K562 (cell line): Measurements from ENCODE around the gene DSTYK. TPM values are rescaled to one million over a fixed set of nuclear protein-coding genes. Genes with fewer than 3 reads are reported as not detected.

Experiments
- ATAC-seq: fragments of 200-7000 bp; cut with Tn5 transposase; 3 replicates; pipeline ENCODE4 v1.9.1; 2020; ENCODE audit warnings: moderate library complexity
- BruUV-seq: library from RNA; stranded (reverse); fragments of 400-500 nt; replicated peaks from 2 replicates; lab custom pipeline; 2021; lab: Mats Ljungman, UMichigan
- CTCF ChIA-PET: fragments of 300-600 bp; formaldehyde crosslinking; extraction: SDS; loops from one replicate; lab custom pipeline; 2021; ENCODE audit warnings: low intra/inter-chr PET ratio; lab: Yijun Ruan, JAX
- POLR2A ChIA-PET: fragments of 300-600, 350-650 bp; sonication (Branson Sonifier 250); formaldehyde crosslinking; extraction: SDS; loops from one replicate; lab custom pipeline; 2021; ENCODE audit warnings: antibody characterized with exemption, inconsistent platforms; lab: Yijun Ruan, JAX
- DNase-seq, 4 experiments: peaks; one replicate each; pipeline versions ENCODE4 v3.0.0 to v3.0.0-alpha.2; 2011 to 2018; ENCODE audit warnings: low spot score in 3 of 4, mixed read lengths in 3 of 4; ENCODE audit errors: extremely low read depth in 1 of 4
- FAIRE-seq: peaks from 2 replicates; lab custom pipeline; 2011; peaks lifted over from hg19 to GRCh38; lab: Jason Lieb, UNC
- H2AFZ ChIP-seq: 2 replicates; pipeline ENCODE4 v1.6.0; 2011; ENCODE audit warnings: low read depth, low read length, control low read depth, inconsistent platforms
- H3K27ac ChIP-seq: fragments of 200-600 bp; 3 replicates; pipeline ENCODE4 v1.8.0; 2011; ENCODE audit warnings: low read depth, mild to moderate bottlenecking, control low read depth, inconsistent platforms, low read length, moderate library complexity, mixed read lengths; ENCODE audit errors: extremely low read depth
- H3K27me3 ChIP-seq, 2 experiments: fragments of 300-600 bp in 1 of 2; 2 replicates in 1 of 2; 3 replicates in 1 of 2; pipeline versions ENCODE4 v1.6.0 to v1.8.0; 2011; ENCODE audit warnings: inconsistent platforms in 2 of 2, low read length in 2 of 2, mild to moderate bottlenecking in 1 of 2, mixed read lengths in 1 of 2, moderate library complexity in 1 of 2; ENCODE audit not compliant: control insufficient read depth in 2 of 2, insufficient read depth in 2 of 2
- H3K36me3 ChIP-seq: fragments of 300-600 bp; 3 replicates; pipeline ENCODE4 v1.8.0; 2011; ENCODE audit warnings: mild to moderate bottlenecking, low read length, inconsistent platforms; ENCODE audit not compliant: control insufficient read depth, insufficient read depth
- H3K4me1 ChIP-seq, 2 experiments: fragments of 200-600 bp in 1 of 2; replicated peaks in 1 of 2; 2 replicates in 1 of 2; 3 replicates in 1 of 2; pipeline versions ENCODE4 v1.5.1 to v1.8.0; 2011; ENCODE audit warnings: inconsistent platforms in 2 of 2, low read length in 2 of 2, mild to moderate bottlenecking in 1 of 2, mixed read lengths in 1 of 2, moderate library complexity in 1 of 2; ENCODE audit not compliant: control insufficient read depth in 2 of 2, insufficient read depth in 2 of 2
- H3K4me2 ChIP-seq: 2 replicates; pipeline ENCODE4 v1.6.1; 2011; ENCODE audit warnings: low read length, control low read depth, inconsistent platforms, mixed read lengths; ENCODE audit not compliant: insufficient read depth
- H3K4me3 ChIP-seq: fragments of 200-600 bp; sonication (generic), shearing (Covaris generic); 2 replicates; pipeline ENCODE4 v1.5.1; 2016; ENCODE audit warnings: control low read depth, inconsistent platforms
- H3K79me2 ChIP-seq: fragments of 200-600 bp; 3 replicates; pipeline ENCODE4 v1.8.0; 2011; ENCODE audit warnings: low read length, inconsistent platforms; ENCODE audit not compliant: control insufficient read depth, insufficient read depth
- H3K9ac ChIP-seq, 2 experiments: 2 replicates each; pipeline versions ENCODE4 v1.6.0 to v1.6.1; 2011; ENCODE audit warnings: low read depth in 2 of 2, low read length in 2 of 2, control low read depth in 1 of 2, inconsistent platforms in 1 of 2, mild to moderate bottlenecking in 1 of 2, mixed read lengths in 1 of 2; ENCODE audit not compliant: insufficient read depth in 1 of 2
- H3K9me1 ChIP-seq: one replicate; pipeline ENCODE4 v1.6.0; 2011; ENCODE audit warnings: inconsistent platforms, mild to moderate bottlenecking, low read length, moderate library complexity; ENCODE audit not compliant: control insufficient read depth, insufficient read depth
- H3K9me3 ChIP-seq: replicated peaks from 2 replicates; pipeline ENCODE4 v1.5.1; 2011; ENCODE audit warnings: low read depth, low read length, inconsistent platforms; ENCODE audit not compliant: control insufficient read depth, insufficient read depth
- H4K20me1 ChIP-seq: replicated peaks from 2 replicates; pipeline ENCODE4 v1.6.1; 2011; ENCODE audit warnings: low read length, inconsistent platforms, mixed read lengths; ENCODE audit not compliant: control insufficient read depth, insufficient read depth
- BRF2 ChIP-seq: IDR thresholded peaks from 3 replicates; pipeline ENCODE4 v1.6.1; 2011; ENCODE audit warnings: borderline replicate concordance, mild to moderate bottlenecking; ENCODE audit not compliant: insufficient read length, insufficient read depth
- FOXP4 ChIP-seq: sonication (generic); formaldehyde crosslinking; IDR thresholded peaks from 2 replicates; pipeline ENCODE4 v1.8.0; 2022; ENCODE audit warnings: mild to moderate bottlenecking, missing genetic modification reagents, borderline replicate concordance
- POLR2H ChIP-seq: IDR thresholded peaks from 2 replicates; pipeline ENCODE4 v1.6.1; 2016; ENCODE audit warnings: missing genetic modification characterization, low read depth, mild to moderate bottlenecking, control low read depth, missing compliant biosample characterization, moderate library complexity
- RFX1 ChIP-seq: fragments of 450-650 bp; IDR thresholded peaks from 2 replicates; pipeline ENCODE4 v1.6.1; 2016; ENCODE audit warnings: mild to moderate bottlenecking, moderate library complexity
- SAP30 ChIP-seq: fragments of 200-600 bp; sonication (generic); IDR thresholded peaks from 2 replicates; pipeline ENCODE4 v1.6.1; 2012; ENCODE audit warnings: borderline replicate concordance, low read depth, mild to moderate bottlenecking, moderate library complexity, low read length, control low read depth, inconsistent platforms; ENCODE audit not compliant: insufficient read depth, poor library complexity, severe bottlenecking
- ZNF699 ChIP-seq: fragments of 250-450 bp; sonication (Bioruptor Pico); IDR thresholded peaks from 2 replicates; pipeline ENCODE4 v1.8.0; 2021; ENCODE audit warnings: mild to moderate bottlenecking, moderate library complexity; ENCODE audit not compliant: insufficient replicate concordance
- in situ Hi-C: fragments of 300-500 bp; cut with MboI; formaldehyde crosslinking; loops from 4 replicates; pipeline ENCODE4 v1.15.0; 2018; ENCODE audit warnings: inconsistent platforms, mixed read lengths
- intact Hi-C: fragments of 100-400 bp; cut with micrococcal nuclease; formaldehyde crosslinking; loops from 2 replicates; pipeline ENCODE4 v1.14.2; 2022
- polyA plus RNA-seq, 8 experiments: library from polyadenylated mRNA; depleted of rRNA in 4 of 8; stranded (reverse) in 5 of 8; unstranded in 3 of 8; fragments of >200 nt; fragmentation: Nextera tagmentation in 2 of 8; fragmentation: Illumina TruSeq in 1 of 8; extraction: Ambion mirVana in 2 of 8; extraction: Trizol in 1 of 8; gene quantifications; 2 replicates each; pipeline versions ENCODE4 v1.2.1 to v1.2.3, GENCODE V29; 2011 to 2014; ENCODE audit warnings: inconsistent platforms in 1 of 8, missing spikeins in 1 of 8
- total RNA-seq, 7 experiments: library from RNA; depleted of rRNA in 6 of 7; stranded (reverse); fragments of >200 nt in 6 of 7; fragmentation: Illumina TruSeq in 2 of 7; extraction: Trizol in 2 of 7; gene quantifications; 2 replicates each; pipeline versions ENCODE4 v1.2.1 to v1.2.3, GENCODE V29; 2011 to 2021; ENCODE audit warnings: low replicate concordance in 1 of 7

Gene DSTYK
- total and polyA plus RNA-seq, 9 of the 15 experiments (the other 6 are each of a cell fraction or from before 2014, with no cell fraction given): 4.2 to 7.1 (median 6.2) TPM

GRCh38 chr1:205205055-205205454, 6.4 kb downstream of the DSTYK start (continued):
- TF ChIP-seq FOXP4 (CRISPR knock-in tag) (no peak), ZNF699 (CRISPR knock-in tag) (no peak)

GRCh38 chr1:205204552-205204951, 7.0 kb downstream of the DSTYK start:
- H3K27ac ChIP-seq: no peak overlapping the region
- peaks cover 36% of the 10 kb centered on the region for H3K79me2 ChIP-seq
- H3K9me3 ChIP-seq: no peaks in the 10 kb centered on the region
- H3K4me2 ChIP-seq: no peak overlapping the region
- H3K9me1 ChIP-seq: no peaks in the 10 kb centered on the region
- no peaks in the 10 kb centered on the region for H3K27me3 ChIP-seq
- no peak overlapping the region for H3K4me3 ChIP-seq
- no peaks in the 10 kb centered on the region; the same call in 1 of the 2 replicates for H4K20me1 ChIP-seq
- no TSS peak for BruUV-seq
- DNase-seq (no peak), FAIRE-seq (no peak), ATAC-seq (no peak)
- TF ChIP-seq BRF2 (no peak), RFX1 (peak; percentile 56), POLR2H (0 out of 2 replicates have a peak, but pooled peaks have one; percentile 19), SAP30 (no peak)
- no peak overlapping the region for H3K9ac ChIP-seq
- ChIA-PET POLR2A (interaction anchor here (1.2 to 3.8 kb wide), 3 partner anchors 10 to 13 kb away, joined by 4 to 28 read pairs (median 7); no protein-coding TSS in a partner anchor), CTCF (no interaction called here)
- H2AFZ ChIP-seq: no peak overlapping the region
- H3K36me3 ChIP-seq: no peaks in the 10 kb centered on the region
- in situ Hi-C loops (no loop called here), intact Hi-C loops (no loop called here)
- peaks cover 0 to 19% of the 10 kb centered on the region in 2 experiments; a peak in 4 of 5 replicates for H3K4me1 ChIP-seq
